Glutamatergic neuron (in vitro differentiated cells): ENCODE data around the gene FLRT2. TPM values are rescaled to one million over a fixed set of nuclear protein-coding genes. Genes with fewer than 3 reads are reported as not detected.

ENCODE experiments used
- DNase-seq: peaks from one replicate; pipeline ENCODE4 v3.0.0; 2022
- H3K27ac Mint-ChIP-seq: one replicate; pipeline ENCODE4 v1.8.0; 2020; ENCODE audit warnings: mild to moderate bottlenecking, mixed read lengths, inconsistent platforms; ENCODE audit not compliant: unreplicated experiment
- H3K27me3 Mint-ChIP-seq: one replicate; pipeline ENCODE4 v1.8.0; 2020; ENCODE audit warnings: mild to moderate bottlenecking, moderate library complexity, mixed read lengths, inconsistent platforms; ENCODE audit not compliant: unreplicated experiment
- H3K36me3 Mint-ChIP-seq: one replicate; pipeline ENCODE4 v1.8.0; 2020; ENCODE audit warnings: mild to moderate bottlenecking, mixed read lengths, inconsistent platforms; ENCODE audit not compliant: unreplicated experiment
- H3K4me1 Mint-ChIP-seq: one replicate; pipeline ENCODE4 v1.8.0; 2020; ENCODE audit warnings: mild to moderate bottlenecking, low read depth, mixed read lengths, inconsistent platforms; ENCODE audit not compliant: unreplicated experiment
- H3K4me3 Mint-ChIP-seq: one replicate; pipeline ENCODE4 v1.8.0; 2020; ENCODE audit warnings: mild to moderate bottlenecking, mixed read lengths, inconsistent platforms; ENCODE audit not compliant: unreplicated experiment
- H3K9me3 Mint-ChIP-seq: one replicate; pipeline ENCODE4 v1.8.0; 2020; ENCODE audit warnings: mild to moderate bottlenecking, moderate library complexity, mixed read lengths, inconsistent platforms; ENCODE audit not compliant: unreplicated experiment
- total RNA-seq: library from RNA; stranded (reverse); fragmentation: NEBNext Ultra II Directional; extraction: Animal tissue kit (Norgen Biotek cat#: 25700); gene quantifications from one replicate; pipeline ENCODE4 v1.2.1, GENCODE V29; 2021; ENCODE audit not compliant: unreplicated experiment
- TF ChIP-seq, protein P1 (sequence below): fragments of 200-600 bp; sonication (generic); IDR thresholded peaks from one replicate; pipeline ENCODE4 v1.5.0; 2021; ENCODE audit not compliant: partially characterized antibody, unreplicated experiment

Gene FLRT2
- total RNA-seq, 1 donor from 2014 or later: 69.6 TPM

DNA sequence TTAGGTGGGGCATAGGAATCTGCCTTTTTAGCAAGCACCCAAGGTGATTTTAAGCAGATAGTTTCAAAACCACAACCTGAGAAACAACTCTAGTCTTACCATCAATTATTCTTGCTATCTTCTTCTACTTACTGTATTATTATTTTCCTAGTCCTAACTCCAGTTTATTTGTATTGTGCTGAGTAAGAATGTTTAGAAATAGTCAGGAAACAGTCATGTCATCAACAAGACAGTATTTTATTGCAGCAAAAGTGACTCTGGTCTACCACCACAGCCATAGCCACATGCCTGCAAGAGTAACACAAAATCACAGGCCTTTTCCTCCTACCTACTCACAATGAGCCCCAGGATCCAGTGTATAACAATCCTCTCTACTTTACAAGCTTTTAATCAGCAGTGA lies 46.3 kb upstream of the FLRT2 start:
- Mint-ChIP-seq H3K4me1 (peaks cover 2% of the 10 kb centered on the region), H3K27me3 (no peaks in the 10 kb centered on the region), H3K4me3 (no peak overlapping the region), H3K27ac (no peak overlapping the region), H3K36me3 (no peaks in the 10 kb centered on the region), H3K9me3 (no peaks in the 10 kb centered on the region)
- no peak for DNase-seq
- TF ChIP-seq, protein P1, sequence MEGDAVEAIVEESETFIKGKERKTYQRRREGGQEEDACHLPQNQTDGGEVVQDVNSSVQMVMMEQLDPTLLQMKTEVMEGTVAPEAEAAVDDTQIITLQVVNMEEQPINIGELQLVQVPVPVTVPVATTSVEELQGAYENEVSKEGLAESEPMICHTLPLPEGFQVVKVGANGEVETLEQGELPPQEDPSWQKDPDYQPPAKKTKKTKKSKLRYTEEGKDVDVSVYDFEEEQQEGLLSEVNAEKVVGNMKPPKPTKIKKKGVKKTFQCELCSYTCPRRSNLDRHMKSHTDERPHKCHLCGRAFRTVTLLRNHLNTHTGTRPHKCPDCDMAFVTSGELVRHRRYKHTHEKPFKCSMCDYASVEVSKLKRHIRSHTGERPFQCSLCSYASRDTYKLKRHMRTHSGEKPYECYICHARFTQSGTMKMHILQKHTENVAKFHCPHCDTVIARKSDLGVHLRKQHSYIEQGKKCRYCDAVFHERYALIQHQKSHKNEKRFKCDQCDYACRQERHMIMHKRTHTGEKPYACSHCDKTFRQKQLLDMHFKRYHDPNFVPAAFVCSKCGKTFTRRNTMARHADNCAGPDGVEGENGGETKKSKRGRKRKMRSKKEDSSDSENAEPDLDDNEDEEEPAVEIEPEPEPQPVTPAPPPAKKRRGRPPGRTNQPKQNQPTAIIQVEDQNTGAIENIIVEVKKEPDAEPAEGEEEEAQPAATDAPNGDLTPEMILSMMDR: no peak

DNA sequence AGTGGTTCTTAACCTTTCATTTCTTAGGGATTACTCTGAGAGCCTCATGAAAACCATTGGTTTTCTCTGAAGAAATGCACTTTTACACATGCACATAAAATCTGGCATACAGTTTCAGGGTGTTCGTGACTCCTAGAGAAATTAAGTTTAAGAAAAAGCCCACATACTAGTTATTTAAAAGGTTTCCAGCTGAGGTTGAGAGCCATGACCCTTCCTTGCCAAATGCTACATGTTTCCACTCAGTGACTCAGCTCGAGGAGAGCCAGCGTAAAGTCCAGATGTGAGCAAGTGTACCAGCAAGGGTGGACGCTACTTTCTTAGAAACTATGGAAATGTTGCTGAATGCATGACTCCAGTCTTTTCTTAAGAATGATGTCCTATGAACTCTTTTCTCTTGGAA lies 42.7 kb upstream of the FLRT2 start:
- H3K27ac Mint-ChIP-seq: no peak overlapping the region
- H3K4me1 Mint-ChIP-seq: no peaks in the 10 kb centered on the region
- no peak for DNase-seq
- H3K4me3 Mint-ChIP-seq: no peak overlapping the region
- peaks cover 2% of the 10 kb centered on the region for H3K27me3 Mint-ChIP-seq
- H3K36me3 Mint-ChIP-seq: peaks cover 5% of the 10 kb centered on the region
- TF ChIP-seq, protein P1: no peak
- H3K9me3 Mint-ChIP-seq: peaks cover 2% of the 10 kb centered on the region

DNA sequence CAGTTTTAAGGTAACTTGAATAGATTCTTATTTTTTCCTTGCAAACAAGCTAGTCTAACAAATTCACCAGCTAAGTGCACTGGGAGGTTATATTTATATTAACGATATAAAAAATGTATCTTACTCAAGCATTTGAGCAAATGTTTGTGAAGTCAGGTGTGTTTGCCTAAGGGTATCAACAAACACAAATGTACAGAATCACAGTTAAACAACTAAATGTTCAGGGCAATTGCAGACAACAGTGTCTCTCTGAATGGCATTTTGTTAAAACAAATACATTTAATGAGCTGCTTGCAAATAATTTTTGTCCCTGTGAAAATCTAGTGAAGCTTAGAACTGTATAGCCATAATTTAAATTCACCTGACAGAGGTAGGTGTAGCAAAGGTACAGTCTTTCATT lies 28.2 kb upstream of the FLRT2 start:
- TF ChIP-seq, protein P1: no peak

DNA sequence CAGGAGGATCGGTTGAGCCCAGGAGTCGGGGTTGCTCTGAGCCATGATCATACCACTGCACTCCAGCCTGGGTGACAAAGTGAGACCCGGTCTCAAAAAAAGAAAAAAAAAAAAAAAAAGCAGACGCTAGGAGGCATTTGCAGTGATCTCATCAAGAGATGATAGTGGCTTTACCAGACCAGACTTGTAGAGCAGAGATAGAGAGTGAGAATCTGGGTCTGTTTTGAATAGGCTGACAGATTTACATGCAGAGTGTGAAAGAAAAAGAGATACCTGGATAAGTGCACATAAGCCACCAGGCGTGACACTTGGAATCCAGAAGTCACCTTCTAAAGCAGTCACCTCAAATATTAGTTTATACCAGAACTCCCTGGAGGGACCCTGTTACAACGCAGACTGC lies 21.1 kb upstream of the FLRT2 start:
- Mint-ChIP-seq H3K27me3 (peaks cover 2% of the 10 kb centered on the region), H3K4me3 (no peak overlapping the region), H3K36me3 (no peaks in the 10 kb centered on the region), H3K9me3 (peaks cover 1% of the 10 kb centered on the region), H3K27ac (no peak overlapping the region), H3K4me1 (no peaks in the 10 kb centered on the region)
- TF ChIP-seq, protein P1: no peak
- DNase-seq: no peak

More for the DNA sequence above, 28.2 kb upstream of the FLRT2 start:
- H3K27ac Mint-ChIP-seq: no peak overlapping the region
- no peaks in the 10 kb centered on the region for H3K9me3 Mint-ChIP-seq
- no peaks in the 10 kb centered on the region for H3K4me1 Mint-ChIP-seq
- H3K36me3 Mint-ChIP-seq: no peaks in the 10 kb centered on the region
- H3K4me3 Mint-ChIP-seq: no peak overlapping the region
- no peak for DNase-seq
- H3K27me3 Mint-ChIP-seq: no peaks in the 10 kb centered on the region

DNA sequence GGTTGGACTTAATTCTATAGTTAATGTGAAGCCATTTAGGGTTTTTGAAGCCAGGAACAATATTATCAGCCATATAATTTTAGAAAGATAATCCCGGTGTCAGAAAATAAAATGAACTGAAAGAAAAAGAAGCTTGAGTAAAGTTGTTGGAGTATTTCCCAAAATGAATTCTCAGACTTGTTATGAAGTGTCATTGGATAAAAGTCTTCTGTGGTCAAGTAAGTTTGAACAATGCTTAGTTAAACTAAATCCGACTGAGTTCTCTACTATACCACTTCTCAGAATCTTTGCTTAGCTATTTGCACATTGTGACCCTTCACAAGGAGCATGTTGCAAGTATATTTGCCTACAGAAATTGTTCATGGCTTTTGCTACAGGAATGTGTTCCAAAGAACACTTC lies 17.5 kb upstream of the FLRT2 start:
- Mint-ChIP-seq H3K27me3 (peaks cover 2% of the 10 kb centered on the region), H3K9me3 (peaks cover 3% of the 10 kb centered on the region), H3K27ac (no peak overlapping the region), H3K36me3 (no peaks in the 10 kb centered on the region), H3K4me3 (no peak overlapping the region), H3K4me1 (no peaks in the 10 kb centered on the region)
- TF ChIP-seq, protein P1: no peak
- no peak for DNase-seq
